Activated CD4-positive, alpha-beta T cell treated with anti-CD3 and anti-CD28 coated beads, Interleukin-2, amount 50 U/mL, for 4 hours (primary cell): ENCODE data around the gene CLDND1.
"Not testable (repeated sequence)": the region's sequence is repeated elsewhere in the genome, so short reads cannot be mapped to it uniquely, and the experiment has no call there.

ENCODE experiments used
- DNase-seq, 2 experiments: peaks; one replicate each; pipeline ENCODE4 v3.0.0-alpha.2; 2020

CLDND1 gene

DNA sequence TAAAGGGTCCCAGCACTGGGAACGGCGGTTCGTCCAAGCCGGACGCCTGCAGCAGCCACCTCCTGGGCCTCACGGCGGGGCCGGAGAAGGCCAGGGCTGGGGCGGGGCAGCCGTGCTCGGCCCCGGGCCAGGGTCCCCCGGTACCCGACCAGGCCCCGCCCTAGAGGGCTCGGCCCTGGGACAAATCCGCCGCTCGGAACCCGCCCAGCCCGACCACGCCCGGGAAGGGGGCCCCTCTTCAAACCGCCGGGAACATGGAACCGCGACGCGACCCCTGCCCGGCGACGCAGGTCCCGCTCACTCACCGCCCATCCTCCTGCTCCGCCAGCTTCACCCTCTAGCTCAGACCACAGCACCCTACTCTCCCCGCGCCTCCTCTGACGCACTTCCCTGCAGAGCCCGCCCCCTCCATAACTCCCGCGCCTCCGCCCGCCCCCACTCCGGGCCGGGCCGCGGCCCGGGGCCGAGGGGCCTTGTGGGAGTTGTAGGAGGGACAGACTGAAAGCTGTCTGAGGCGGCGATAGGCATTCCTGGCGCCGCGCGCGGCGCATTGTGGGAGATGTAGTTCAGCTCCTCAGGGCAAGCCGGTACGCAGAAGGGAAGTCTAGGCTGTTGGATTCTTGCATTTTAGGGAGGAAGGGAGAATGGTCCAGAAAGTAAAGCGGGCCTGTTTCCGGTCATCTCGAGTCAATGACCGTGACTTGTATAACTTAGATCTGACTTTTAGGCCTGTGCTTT, at the start of gene CLDND1:
CLDND1 (minus strand) TSS at position 359 of the 738 bp plus-strand sequence. CDS start 1,478 bp downstream, outside the sequence.
- DNase-seq = peak; percentile 93 to 94

DNA sequence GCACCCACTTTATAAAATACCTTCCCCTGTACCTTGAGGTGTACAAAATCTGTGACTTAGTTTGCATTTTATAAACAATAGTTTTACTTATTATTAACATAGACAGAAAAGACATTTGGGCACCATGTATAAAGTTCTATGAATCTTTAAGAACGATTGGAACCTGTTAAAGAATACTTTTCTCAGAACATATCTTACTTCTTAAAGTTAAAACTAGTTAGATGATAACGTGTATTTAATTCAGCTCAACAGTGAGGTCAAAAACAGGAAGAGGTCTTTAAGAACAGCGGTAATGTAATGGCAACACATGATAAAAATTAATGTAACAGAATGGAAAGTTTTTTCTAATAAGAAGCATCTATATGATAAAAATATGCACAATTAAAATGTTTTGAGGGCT, 45.7 kb upstream of the CLDND1 start:
- no peak for DNase-seq

DNA sequence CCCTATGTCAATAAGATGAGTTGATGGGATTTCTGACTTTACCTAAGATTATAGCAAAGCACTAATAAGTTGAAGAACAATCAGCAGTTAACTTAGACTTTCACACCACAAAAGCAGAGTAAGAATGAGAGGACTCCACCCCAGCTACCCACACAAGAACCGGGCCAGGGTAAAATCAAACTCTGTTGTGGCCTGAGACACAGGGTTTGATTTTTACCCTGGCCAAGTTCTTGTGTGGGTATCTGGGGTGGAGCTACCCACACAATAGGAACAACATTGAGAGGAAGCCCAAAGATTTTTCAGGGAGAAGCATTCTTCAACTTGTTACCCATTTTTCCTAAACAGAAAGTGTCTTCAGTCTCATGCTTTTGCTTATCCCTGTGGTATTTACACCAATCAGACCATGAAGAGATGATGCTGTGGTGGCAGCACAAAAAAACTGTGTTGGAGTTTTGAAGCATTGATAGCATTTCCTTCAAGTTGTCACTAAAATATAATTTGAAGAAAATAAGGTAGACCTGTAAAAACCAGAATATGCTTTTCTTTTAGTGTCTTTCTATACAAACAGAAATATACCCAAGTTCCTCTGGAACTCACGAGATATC, 45.1 kb upstream of the CLDND1 start:
- no peak for DNase-seq

DNA sequence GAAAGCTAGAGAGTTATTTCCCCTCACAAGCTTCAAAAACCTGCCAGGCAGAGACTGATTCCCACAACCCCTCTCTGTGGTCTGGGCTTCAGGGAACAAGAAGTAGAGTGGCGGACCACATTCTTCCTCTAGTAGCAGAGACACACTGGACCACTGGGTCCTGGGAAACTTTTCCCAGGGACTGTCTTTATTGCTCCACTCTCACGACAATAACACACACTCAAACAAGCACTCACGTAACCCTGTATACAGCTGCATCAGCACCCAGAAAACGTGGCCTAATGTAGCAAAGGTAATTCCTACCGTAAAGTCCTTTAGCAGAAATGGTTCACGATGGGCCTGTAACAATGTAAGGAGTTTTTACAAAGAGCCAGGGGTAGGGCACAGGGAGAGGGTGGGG, 43.1 kb upstream of the CLDND1 start:
- no peak for DNase-seq

DNA sequence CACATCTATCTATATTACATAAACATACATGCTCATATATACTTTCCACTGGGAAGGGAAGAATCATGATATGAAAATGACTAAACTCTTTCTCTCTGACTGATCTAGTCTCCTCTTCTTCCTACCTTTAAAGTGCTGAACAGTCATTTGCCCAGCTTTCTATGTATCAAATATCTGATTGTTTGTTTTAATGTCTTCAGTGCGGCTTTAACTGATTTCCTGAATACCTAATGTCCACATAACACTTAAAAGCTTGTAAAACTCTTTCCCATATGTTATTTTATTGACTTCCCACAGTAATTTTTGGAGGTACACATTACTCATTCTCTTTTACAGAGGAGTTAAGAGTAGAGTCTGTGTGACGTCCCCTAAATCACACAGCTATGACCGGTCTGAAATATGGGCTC, 42.5 kb upstream of the CLDND1 start:
- DNase-seq = no peak

DNA sequence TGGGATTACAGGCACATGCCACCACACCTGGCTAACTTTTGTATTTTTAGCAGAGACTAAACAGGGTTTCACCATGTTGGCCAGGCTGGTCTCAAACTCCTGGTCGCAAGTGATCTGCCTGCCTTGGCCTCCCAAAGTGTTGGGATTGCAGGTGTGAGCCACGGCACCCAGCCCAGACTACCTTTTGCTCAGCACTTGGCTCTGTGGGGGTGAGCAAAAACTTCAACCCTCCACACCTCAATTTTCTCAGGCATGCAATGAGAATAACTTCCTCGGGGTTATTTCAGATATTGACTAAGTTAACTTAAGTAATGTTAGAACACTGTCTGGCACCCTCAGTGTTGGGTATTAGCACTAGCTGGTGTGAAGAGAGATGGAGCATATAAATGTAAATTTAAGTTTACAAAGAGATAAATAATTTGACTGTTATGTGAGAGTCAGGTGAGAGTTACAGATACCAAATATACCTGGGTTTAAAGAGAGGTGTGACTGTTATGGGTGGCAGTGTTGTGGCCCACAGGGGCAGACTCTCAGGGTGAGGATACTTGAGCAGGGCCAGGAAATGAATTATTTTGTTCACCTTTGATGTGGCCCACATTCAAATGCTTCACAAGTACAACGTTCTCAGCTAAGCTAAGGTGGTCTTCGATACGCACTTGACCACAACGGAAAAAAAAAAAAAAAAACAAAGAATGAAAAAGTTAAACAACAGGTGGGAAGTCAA, 41.7 kb upstream of the CLDND1 start:
- DNase-seq = peak in 1 of 2 experiments; percentile 10

DNA sequence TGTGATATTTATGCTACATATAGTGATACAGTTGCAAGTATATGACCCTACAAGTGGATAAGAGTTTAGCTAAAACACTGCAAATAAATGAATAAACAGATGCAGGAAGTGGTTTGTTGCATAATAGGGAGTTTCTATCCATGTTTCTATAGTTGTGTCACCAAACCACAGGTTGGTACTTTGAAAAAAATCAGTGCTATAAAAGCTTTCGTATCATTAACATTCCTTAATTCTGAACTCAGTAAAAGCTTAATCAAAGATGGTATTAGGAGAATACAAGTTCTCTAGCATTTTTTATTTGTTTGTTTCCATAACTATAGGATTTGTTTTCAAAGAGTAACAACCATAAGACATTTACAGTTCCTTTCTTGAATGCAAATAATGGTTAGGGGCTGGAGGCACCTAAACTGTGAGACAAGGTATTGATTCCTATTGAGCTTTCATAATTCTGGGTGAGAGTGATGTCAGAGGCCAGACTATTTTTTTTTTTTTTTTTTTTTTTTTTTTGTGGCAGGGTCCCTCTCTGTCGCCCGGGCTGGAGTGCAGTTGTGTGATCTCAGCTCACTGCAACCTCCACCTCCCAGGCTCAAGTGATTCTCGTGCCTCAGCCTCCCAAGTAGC, 41.1 kb upstream of the CLDND1 start:
- DNase-seq = no peak

DNA sequence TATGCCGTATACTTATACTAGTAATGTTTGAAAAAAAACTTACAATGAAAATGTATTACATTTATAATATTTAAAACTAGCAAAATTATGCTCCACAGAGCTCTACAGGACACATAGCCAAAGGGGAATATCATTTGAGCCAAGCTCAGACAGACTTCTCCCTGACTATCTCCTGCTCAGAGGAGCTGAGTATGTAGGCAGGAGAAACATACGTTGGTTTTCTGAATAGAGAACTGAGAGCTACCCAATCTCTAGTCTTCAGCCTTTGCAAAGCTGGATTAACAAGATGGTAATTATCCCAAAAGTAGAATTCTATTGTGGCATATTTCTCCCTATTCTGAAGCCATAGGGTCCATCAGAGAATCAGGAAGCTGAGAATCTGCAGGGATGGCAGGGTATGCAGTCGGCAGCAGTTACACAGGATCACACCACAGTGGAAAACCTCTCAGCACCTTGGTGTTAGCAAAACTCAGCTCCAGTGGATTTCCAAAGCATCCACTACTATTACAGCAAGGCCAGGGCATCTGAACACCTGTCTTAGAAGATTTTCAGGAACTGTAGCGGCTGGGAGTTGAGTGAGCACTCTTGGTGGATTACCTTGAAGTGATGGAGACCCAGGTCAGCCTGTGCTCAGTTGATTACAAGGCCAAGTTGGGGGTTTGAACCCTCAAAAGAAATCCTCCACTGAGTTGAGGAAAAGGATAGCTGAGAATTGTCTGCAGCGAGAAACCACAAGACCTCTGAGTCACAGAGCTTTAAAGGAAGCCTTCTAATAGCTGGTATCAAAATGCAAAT, 39.2 kb upstream of the CLDND1 start:
- DNase-seq = no peak

DNA sequence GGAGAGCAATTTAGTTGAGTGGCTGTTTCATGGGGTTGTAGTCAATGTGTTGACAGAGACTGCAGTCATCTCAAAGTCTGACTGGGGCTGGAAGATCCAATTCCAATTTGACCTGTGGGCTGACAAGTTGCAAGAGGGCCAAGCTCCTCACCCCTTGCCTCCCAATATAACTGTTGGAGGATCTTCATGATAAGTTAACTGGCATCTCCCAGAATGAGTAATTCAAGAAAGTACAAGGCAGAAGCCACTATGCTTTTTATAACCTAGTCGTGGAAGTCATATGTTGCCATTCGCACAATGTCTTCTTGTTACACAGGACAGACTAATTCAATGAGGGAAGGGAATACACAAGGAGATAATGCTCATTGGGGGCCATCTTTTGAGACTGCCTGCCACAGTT, 38.2 kb upstream of the CLDND1 start:
- DNase-seq = no peak

DNA sequence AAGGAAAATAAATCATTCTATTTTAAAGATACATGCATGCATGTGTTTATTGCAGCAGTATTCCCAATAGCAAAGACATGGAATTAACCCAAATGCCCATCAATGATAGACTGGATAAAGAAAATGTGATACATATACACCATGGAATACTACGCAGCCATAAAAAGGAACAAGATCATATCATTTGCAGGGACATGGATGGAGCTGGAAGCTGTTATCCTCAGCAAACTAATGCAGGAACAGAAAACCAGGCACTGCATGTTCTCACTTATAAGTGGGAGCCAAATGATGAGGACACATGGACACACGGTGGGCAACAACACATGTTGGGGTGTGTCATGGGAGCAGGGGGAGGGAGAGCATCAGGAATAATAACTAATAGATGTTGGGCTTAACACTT, 37.1 kb upstream of the CLDND1 start:
- DNase-seq = not testable (repeated sequence)

DNA sequence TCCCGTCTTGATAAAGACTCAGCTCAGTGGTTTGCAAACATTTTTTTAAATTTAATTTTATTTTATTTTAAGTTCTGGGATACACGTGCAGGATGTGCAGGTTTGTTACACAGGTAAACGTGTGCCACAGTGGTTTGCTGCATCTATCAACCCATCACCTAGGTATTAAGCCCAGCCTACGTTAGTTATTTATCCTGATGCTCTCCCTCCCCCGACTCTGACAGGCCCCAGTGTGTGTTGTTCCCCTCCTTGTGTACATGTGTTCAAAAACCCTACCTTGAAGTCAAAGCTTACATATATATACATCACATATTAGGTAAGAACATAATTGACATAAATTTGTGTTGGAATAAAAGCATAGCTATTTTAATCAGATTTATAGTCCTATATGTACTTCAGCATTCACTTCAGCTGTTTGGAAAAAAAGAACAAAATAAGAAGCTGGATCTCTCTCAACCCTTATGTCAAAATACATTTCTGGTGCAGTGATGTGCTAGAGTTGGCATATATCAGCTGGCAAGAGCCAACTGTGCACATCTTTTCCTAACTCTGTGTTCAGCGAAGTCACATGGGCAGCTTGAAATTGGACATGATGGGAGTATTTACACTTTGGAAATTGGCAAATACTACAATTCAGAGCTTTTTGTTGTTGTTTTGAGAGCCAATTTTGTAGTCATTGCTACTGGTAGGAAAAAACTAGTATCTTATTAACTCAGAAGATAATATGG, 35.6 kb upstream of the CLDND1 start:
- no peak for DNase-seq

DNA sequence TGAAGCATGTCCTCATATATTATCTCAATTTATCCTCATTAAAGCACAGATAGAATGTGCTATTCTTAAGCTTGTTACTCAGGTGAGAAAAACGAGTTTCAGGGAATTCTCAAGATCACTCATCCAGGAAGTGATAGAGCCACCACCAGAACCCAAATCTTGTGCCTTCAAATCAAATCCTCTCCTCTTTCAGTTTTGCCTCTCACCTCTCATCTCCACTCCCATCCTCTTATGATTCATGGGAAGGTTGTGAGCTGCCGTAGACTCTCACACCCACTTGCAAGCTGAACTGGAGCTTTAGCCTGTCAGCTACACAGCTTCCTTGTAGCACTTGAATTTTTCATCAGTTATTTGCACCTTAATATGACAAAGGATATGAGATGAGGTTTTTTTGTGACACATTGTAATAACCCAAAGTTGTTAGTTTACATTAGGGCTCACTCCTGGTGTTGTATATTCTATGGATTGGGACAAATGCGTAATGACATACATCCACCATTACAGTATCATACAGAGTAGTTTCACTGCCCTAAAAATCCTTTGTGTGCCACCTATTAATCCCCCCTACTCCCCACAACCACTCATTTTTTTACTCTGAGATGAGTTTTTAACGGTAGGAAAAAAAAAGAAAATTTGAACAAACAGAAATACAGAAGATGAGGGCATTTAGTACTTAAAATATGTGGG, 34.8 kb upstream of the CLDND1 start:
- DNase-seq = peak; percentile 22 to 38

DNA sequence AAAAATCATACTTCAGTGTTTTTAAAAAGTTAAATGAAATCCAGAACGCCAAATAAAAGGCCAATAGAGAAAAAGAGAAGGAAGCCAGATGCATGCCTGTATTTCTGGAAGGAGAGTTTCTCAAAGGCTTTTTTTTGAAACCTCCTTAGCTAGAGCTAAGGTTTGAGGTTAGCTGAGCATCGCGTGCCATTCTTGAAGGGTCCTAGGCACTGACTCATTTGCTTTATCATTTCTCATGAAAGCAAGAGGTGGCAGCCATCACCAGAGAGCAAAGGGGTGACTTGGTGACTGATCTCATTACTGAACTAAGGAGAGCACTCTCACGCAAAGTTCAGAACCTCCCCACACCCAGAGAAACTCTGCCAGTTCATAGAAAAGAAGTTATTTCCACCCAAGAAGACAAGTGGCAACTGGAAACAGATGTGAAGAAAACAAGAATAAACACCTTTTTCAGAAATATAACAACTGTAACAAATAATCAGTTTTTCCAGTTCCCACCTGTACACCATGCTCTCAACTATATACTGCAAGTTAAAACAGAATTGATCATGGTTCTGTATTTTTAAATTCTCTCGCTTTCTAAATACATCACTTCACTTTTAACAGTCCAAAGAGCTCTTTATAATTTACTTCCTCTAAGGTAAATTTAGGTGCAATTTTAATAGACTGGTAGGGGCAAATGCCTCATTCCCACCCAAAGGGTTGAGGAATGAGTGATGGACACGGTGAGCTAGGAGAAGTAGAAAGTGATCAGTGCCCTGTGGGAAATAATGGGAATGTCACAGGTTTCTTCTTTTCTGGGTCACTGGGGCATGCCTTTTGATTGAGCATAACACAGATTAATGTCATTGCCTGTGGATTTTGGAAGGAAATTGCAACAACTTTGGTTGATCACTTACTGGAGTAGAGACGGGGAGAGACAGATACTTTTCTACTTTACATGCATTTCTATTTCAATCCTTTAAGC, 33.7 kb upstream of the CLDND1 start:
- DNase-seq = peak; percentile 59 to 72

DNA sequence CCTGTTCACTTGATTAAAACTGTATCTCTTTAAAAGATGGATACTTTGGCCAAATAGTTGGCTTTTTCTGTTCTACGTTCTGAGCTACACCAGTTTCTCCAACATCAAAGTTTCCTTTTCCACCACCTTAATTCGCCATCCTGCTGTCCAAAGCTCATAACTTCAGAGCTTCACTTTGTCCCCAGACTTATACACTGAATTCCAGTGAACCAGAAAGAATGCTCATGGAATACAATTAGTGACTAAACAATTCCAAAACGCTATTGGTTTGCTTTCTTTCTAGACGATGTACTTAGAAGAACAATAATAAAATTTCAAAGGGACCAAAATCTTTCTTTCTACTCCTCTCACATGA, 32.3 kb upstream of the CLDND1 start:
- DNase-seq = no peak

DNA sequence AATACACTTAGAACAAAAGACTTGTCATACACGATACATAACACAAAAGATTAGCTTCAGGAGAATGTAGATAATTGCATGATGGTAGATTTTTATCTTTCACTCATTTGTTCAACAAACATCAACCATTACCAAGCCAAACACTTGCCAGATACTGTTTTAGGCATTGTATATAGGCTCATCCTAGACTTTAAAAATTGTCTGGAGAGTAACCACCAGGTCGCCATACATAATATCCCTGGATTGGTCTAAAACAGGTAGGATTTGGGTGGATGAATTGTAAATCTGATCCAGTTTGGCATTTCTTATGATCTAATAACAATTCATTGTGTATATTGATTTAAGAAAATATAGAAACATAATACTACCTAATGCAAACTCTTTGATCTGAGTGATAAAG, 31.9 kb upstream of the CLDND1 start:
- no peak for DNase-seq

DNA sequence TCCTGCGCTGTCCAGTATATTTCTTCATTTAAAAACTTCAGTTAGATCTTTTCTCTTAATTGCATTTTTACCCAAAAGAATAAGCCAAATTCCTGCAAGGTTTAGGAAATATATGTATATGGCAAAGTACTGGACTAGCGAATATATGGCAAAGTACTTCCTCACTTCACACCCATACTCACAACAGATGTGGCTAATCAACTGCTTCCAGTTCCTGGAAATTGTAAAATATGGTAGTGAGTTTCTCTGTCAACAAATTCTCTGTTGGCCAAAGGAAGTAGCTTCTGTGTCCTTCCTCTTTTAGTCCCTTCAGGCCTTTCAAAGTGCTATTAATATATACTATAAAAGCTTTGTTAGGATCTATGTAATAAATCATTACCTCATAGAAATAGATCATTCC, 31.1 kb upstream of the CLDND1 start:
- no peak for DNase-seq

DNA sequence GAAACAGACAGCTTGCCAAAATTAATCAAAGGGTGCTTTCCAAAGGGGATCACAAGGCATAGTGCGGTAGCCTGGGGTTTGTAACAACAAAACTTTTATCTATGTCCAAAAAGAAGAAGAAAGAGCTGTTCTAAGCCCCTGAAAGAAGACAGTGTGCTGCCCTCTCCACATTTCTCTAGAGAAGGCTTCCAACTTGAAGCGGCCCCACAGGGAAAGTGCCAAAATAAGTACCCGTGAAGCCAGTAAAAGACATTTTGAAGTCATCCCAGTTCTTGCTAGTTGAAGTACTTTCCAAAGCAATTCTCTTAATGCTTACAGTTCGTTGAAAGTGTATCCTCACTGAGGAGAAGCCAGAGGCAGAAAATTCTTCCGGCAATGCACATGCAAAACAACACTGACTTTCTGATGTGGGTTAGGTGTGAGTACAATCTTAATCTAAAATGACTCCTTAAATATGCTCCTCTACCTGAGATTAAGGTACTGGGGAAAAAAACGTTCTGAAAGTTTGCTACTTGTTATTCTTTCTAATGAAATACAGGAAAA, 30.4 kb upstream of the CLDND1 start:
- no peak for DNase-seq

DNA sequence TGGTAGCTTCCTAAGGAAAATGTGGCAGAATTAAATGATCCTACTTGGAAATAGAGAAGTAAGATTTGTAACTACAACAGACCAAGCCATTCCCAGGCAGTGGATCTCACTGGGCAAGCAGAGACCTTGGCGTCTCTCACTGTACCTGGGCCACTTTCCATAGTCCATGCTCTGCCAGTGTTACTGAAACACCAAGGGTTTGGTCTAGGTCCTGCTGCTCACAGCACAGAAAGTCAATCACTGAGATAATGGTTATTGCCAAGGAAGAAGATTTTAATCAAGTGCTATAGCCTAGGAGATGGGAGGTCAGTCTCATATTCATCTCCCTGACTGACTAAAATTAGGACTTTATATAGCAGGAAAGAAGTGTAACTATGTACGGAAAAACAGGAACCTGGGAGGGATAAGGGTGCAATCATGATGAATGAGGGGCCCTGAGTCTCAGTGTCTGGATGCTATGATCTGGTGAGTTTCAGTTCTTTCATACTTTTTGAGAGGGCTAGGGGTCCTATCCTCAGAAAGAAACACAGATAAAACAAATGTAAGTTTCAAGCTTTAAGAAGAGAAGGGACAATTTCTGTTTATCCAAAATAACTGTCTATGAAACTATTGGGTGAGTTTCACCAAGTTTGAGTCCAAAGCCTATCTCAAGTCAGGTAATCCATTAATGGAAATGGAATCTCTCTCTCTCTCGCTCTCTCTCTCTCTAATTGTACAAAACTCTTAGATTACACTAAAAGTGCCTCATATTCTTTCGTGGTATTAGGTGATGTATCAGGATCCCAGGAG, 29.7 kb upstream of the CLDND1 start:
- DNase-seq = no peak

DNA sequence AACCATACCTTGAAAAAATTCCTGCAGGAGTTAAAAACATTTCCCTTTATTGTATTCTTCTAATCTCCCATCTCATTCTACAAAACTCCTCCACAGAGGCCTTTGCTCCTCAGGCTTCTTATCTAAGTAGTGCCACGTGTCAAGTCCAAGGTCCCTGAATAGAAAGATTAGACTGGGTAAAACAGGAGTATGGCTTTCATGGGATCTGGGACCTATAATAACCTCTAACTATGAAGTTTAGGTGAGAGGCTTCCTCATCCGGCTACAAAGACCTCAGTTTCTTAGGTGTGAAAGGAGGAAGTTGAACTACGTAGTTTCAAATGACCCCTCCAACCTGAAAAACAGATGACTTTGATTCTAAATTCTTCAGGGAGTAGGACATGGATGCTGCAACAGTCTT, 29.1 kb upstream of the CLDND1 start:
- DNase-seq = no peak
